Peyer's patch (tissue), 4 donors: ENCODE data around the gene C11orf65. TPM values are rescaled to one million over a fixed set of nuclear protein-coding genes. Genes with fewer than 3 reads are reported as not detected.
"Not testable (repeated sequence)": the region's sequence is repeated elsewhere in the genome, so short reads cannot be mapped to it uniquely, and the experiment has no call there.

ENCODE experiments used
- DNase-seq, 3 donors: peaks; one replicate each; pipeline ENCODE4 v3.0.0-alpha.2; 2017 to 2019
- H3K27ac ChIP-seq, 4 donors: fragments of 200-600 bp; sonication (generic); one replicate each; pipeline ENCODE4 v1.5.1; 2016 to 2019
- H3K27me3 ChIP-seq, 2 donors: fragments of 200-600 bp; sonication (generic); one replicate each; pipeline ENCODE4 v1.5.1; 2019
- H3K36me3 ChIP-seq, 3 donors: fragments of 200-600 bp; sonication (generic); one replicate each; pipeline ENCODE4 v1.5.1; 2016 to 2019
- H3K4me1 ChIP-seq, 4 donors: fragments of 200-600 bp; sonication (generic); one replicate each; pipeline ENCODE4 v1.5.1; 2016 to 2019
- H3K4me3 ChIP-seq, 4 donors: fragments of 200-600 bp; sonication (generic); 1 replicate in 3 of 4; 2 replicates in 1 of 4; pipeline ENCODE4 v1.5.1; 2016 to 2019; ENCODE audit warnings: mild to moderate bottlenecking in 1 of 4
- H3K9me3 ChIP-seq, 4 donors: fragments of 200-600 bp; sonication (generic); one replicate each; pipeline ENCODE4 v1.5.1; 2016 to 2019; ENCODE audit warnings: mild to moderate bottlenecking in 1 of 4
- POLR2A ChIP-seq, 2 donors: fragments of 450-650 bp; IDR thresholded peaks; one replicate each; pipeline ENCODE4 v1.5.1; 2017; ENCODE audit warnings: antibody characterized with exemption in 2 of 2, mild to moderate bottlenecking in 2 of 2, moderate library complexity in 2 of 2
- total RNA-seq, 4 donors: library from RNA; depleted of rRNA; stranded (reverse); fragments of >200 nt; gene quantifications; one replicate each; pipeline ENCODE4 v1.1.0, GENCODE V29; 2016
- TF ChIP-seq, protein P1 (sequence below), 6 experiments: fragments of 450-650 bp in 4 of 6; fragments of 200-600 bp in 2 of 6; sonication (generic) in 1 of 6; IDR thresholded peaks; one replicate each; pipeline ENCODE4 v1.5.1; 2017 to 2019; ENCODE audit warnings: antibody characterized with exemption in 6 of 6, mild to moderate bottlenecking in 3 of 6, moderate library complexity in 1 of 6

The C11orf65 gene
- total RNA-seq, 4 donors from 2014 or later, result not detected

DNA sequence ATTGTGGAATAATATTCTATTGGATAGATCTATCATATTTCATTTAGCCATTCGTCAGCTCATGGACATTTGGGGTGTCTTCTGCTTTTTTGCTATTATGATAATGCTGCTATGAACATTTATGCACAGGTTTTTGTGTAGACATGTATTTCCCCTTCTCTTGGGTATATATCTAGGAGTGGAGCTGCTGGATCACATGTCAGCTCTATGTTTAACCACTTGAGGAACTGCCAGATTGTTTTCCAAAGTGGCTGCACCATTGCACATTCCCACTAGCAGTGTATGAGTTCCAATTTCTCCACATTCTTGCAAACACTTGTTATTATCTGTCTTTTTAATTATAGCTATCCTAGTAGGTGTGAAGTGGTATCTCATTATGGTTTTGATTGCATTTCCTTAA is 75.0 kb downstream of the C11orf65 start:
- Histone ChIP-seq H3K4me1 (no peaks in the 10 kb centered on the region), H3K27me3 (no peaks in the 10 kb centered on the region), H3K9me3 (no peaks in the 10 kb centered on the region), H3K27ac (no peak overlapping the region), H3K4me3 (no peak overlapping the region), H3K36me3 (no peaks in the 10 kb centered on the region)
- no peak for TF ChIP-seq POLR2A (IDR thresholded peaks at IDR 0.05)
- TF ChIP-seq, protein P1, sequence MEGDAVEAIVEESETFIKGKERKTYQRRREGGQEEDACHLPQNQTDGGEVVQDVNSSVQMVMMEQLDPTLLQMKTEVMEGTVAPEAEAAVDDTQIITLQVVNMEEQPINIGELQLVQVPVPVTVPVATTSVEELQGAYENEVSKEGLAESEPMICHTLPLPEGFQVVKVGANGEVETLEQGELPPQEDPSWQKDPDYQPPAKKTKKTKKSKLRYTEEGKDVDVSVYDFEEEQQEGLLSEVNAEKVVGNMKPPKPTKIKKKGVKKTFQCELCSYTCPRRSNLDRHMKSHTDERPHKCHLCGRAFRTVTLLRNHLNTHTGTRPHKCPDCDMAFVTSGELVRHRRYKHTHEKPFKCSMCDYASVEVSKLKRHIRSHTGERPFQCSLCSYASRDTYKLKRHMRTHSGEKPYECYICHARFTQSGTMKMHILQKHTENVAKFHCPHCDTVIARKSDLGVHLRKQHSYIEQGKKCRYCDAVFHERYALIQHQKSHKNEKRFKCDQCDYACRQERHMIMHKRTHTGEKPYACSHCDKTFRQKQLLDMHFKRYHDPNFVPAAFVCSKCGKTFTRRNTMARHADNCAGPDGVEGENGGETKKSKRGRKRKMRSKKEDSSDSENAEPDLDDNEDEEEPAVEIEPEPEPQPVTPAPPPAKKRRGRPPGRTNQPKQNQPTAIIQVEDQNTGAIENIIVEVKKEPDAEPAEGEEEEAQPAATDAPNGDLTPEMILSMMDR (IDR thresholded peaks at IDR 0.05), result no peak
- no peak for DNase-seq

GRCh38 chr11:108388576-108388975 is 78.8 kb downstream of the C11orf65 start:
- no peak overlapping the region for H3K4me3 ChIP-seq
- no peaks in the 10 kb centered on the region for H3K27me3 ChIP-seq
- no peaks in the 10 kb centered on the region for H3K36me3 ChIP-seq
- TF ChIP-seq POLR2A (IDR thresholded peaks at IDR 0.05), result no peak
- TF ChIP-seq, protein P1 (IDR thresholded peaks at IDR 0.05), result no peak
- no peak overlapping the region for H3K27ac ChIP-seq
- no peaks in the 10 kb centered on the region for H3K9me3 ChIP-seq
- no peak for DNase-seq
- no peaks in the 10 kb centered on the region for H3K4me1 ChIP-seq

DNA sequence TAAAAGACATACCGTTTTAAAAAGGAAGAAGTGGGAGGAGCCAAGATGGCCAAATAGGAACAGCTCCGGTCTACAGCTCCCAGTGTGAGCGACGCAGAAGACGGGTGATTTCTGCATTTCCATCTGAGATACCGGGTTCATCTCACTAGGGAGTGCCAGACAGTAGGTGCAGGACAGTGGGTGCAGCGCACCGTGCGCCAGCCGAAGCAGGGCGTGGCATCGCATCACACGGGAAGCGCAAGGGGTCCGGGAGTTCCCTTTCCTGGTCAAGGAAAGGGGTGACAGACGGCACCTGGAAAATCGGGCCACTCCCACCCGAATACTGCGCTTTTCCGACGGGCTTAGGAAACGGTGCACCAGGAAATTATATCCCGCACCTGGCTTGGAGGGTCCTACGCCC is 93.8 kb downstream of the C11orf65 start:
- not testable (repeated sequence) for H3K9me3 ChIP-seq, H3K27ac ChIP-seq, H3K4me1 ChIP-seq, DNase-seq, H3K4me3 ChIP-seq, H3K36me3 ChIP-seq, H3K27me3 ChIP-seq

GRCh38 chr11:108370990-108371389 is 96.3 kb downstream of the C11orf65 start:
- no peak for TF ChIP-seq POLR2A (IDR thresholded peaks at IDR 0.05)
- TF ChIP-seq, protein P1 (IDR thresholded peaks at IDR 0.05), result no peak
- H3K4me3 ChIP-seq, result no peak overlapping the region
- DNase-seq, result no peak

GRCh38 chr11:108370315-108370714 is 97.0 kb downstream of the C11orf65 start:
- peaks cover 0 to 5% (median 0%) of the 10 kb centered on the region in 3 donors for H3K36me3 ChIP-seq
- TF ChIP-seq, protein P1 (IDR thresholded peaks at IDR 0.05), result no peak
- TF ChIP-seq POLR2A (IDR thresholded peaks at IDR 0.05), result no peak
- no peaks in the 10 kb centered on the region for H3K4me1 ChIP-seq
- no peak for DNase-seq
- H3K4me3 ChIP-seq, result no peak overlapping the region
- no peaks in the 10 kb centered on the region for H3K27me3 ChIP-seq
- no peaks in the 10 kb centered on the region for H3K9me3 ChIP-seq
- H3K27ac ChIP-seq, result no peak overlapping the region

More at GRCh38 chr11:108370990-108371389, 96.3 kb downstream of the C11orf65 start:
- Histone ChIP-seq H3K27me3 (no peaks in the 10 kb centered on the region), H3K36me3 (no peaks in the 10 kb centered on the region), H3K27ac (no peak overlapping the region), H3K4me1 (no peaks in the 10 kb centered on the region), H3K9me3 (no peaks in the 10 kb centered on the region)

DNA sequence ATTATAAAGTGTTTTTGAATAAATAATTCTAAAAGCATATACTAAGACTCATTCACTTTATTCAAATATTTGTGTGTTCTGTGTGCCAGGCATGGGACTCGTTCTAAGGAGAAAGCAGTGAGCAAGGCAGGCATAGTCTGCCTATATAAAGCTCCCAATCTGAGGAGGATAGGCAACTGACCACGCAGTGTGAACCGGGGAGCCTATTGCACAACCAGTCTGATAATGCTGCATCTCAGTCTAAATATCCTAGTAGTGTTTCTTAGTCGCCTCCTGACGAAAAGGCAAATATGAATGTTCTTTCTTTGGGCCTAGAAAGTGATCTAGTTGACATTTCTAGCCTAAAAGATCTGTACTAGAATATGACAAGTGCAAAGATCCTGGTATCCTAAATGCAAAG is 98.3 kb downstream of the C11orf65 start:
- Histone ChIP-seq H3K36me3 (peaks cover 0 to 13% (median 0%) of the 10 kb centered on the region in 3 donors), H3K27me3 (no peaks in the 10 kb centered on the region), H3K27ac (no peak overlapping the region), H3K9me3 (no peaks in the 10 kb centered on the region), H3K4me3 (no peak overlapping the region), H3K4me1 (no peaks in the 10 kb centered on the region)
- no peak for TF ChIP-seq POLR2A (IDR thresholded peaks at IDR 0.05)
- TF ChIP-seq, protein P1 (IDR thresholded peaks at IDR 0.05), result no peak
- DNase-seq, result no peak
